Osteocyte (in vitro differentiated cells): Measurements from ENCODE around the gene ELL. TPM values are rescaled to one million over a fixed set of nuclear protein-coding genes. Genes with fewer than 3 reads are reported as not detected.

Source experiments
- DNase-seq: peaks from one replicate; pipeline ENCODE4 v3.0.0; 2021; ENCODE audit warnings: mixed read lengths; ENCODE audit not compliant: unreplicated experiment; ENCODE audit errors: extremely low spot score
- H3K27ac Mint-ChIP-seq: one replicate; pipeline ENCODE4 v1.8.0; 2021; ENCODE audit warnings: mild to moderate bottlenecking, mixed read lengths; ENCODE audit not compliant: unreplicated experiment
- H3K27me3 Mint-ChIP-seq: one replicate; pipeline ENCODE4 v1.8.0; 2021; ENCODE audit warnings: mixed read lengths; ENCODE audit not compliant: unreplicated experiment
- H3K36me3 Mint-ChIP-seq: one replicate; pipeline ENCODE4 v1.8.0; 2021; ENCODE audit warnings: mixed read lengths; ENCODE audit not compliant: unreplicated experiment
- H3K4me1 Mint-ChIP-seq: one replicate; pipeline ENCODE4 v1.8.0; 2021; ENCODE audit warnings: mixed read lengths; ENCODE audit not compliant: unreplicated experiment
- H3K4me3 Mint-ChIP-seq: one replicate; pipeline ENCODE4 v1.8.0; 2021; ENCODE audit warnings: mild to moderate bottlenecking, moderate library complexity, mixed read lengths; ENCODE audit not compliant: unreplicated experiment
- H3K9me3 Mint-ChIP-seq: one replicate; pipeline ENCODE4 v1.8.0; 2021; ENCODE audit warnings: mixed read lengths; ENCODE audit not compliant: unreplicated experiment
- total RNA-seq: library from RNA; stranded (reverse); gene quantifications from 2 replicates; pipeline ENCODE4 v1.2.1, GENCODE V29; 2021
- TF ChIP-seq, protein P1 (sequence below): fragments of 200-600 bp; sonication (generic); IDR thresholded peaks from 2 replicates; pipeline ENCODE4 v1.5.0; 2021; ENCODE audit warnings: antibody characterized with exemption, mild to moderate bottlenecking, moderate library complexity

The ELL gene
- total RNA-seq, 1 donor from 2014 or later: 17.6 TPM

DNA sequence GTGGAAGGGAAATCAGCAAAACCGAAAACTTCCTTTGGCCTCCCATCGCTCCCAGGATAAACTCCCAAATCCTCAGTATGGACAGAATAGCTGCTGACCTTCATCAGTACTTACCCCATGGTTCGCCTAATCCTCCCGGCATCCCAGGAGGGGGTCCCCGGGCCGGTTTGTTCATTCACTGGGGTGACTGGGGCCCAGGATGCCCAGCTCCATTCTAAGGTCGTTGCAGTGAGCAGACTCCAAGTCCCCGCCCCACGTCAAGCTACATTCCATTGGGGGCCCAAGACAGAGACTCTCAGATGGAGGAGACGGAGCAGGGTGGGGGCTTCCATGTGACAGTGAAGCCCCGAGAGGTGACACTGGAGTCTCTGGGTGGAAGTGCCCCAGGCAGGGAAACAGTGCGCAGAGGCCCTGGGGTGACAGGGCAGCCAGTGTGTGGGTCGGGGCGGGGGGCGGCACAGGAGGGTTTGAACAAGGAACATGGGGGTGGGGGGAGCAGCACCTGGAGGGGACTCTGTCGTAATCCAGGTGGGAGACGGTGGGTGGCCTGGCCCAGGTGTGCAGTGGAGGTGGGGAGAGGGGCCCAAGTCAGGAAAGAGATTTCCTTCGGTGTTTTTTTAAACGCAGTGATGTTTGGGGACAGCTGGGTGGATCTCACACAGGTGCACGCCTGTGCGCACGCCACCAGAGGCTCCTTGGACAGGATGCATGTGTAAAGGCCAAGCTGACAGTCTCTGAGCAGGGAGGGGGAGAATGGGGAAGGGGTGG, 97.6 kb downstream of the ELL start:
- DNase-seq: no peak
- TF ChIP-seq, protein P1, sequence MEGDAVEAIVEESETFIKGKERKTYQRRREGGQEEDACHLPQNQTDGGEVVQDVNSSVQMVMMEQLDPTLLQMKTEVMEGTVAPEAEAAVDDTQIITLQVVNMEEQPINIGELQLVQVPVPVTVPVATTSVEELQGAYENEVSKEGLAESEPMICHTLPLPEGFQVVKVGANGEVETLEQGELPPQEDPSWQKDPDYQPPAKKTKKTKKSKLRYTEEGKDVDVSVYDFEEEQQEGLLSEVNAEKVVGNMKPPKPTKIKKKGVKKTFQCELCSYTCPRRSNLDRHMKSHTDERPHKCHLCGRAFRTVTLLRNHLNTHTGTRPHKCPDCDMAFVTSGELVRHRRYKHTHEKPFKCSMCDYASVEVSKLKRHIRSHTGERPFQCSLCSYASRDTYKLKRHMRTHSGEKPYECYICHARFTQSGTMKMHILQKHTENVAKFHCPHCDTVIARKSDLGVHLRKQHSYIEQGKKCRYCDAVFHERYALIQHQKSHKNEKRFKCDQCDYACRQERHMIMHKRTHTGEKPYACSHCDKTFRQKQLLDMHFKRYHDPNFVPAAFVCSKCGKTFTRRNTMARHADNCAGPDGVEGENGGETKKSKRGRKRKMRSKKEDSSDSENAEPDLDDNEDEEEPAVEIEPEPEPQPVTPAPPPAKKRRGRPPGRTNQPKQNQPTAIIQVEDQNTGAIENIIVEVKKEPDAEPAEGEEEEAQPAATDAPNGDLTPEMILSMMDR: no peak
- H3K9me3 Mint-ChIP-seq: no peaks in the 10 kb centered on the region
- H3K36me3 Mint-ChIP-seq: peaks cover 3% of the 10 kb centered on the region
- no peaks in the 10 kb centered on the region for H3K27me3 Mint-ChIP-seq
- no peak overlapping the region for H3K4me3 Mint-ChIP-seq
- no peak overlapping the region for H3K27ac Mint-ChIP-seq
- peaks cover 37% of the 10 kb centered on the region for H3K4me1 Mint-ChIP-seq

DNA sequence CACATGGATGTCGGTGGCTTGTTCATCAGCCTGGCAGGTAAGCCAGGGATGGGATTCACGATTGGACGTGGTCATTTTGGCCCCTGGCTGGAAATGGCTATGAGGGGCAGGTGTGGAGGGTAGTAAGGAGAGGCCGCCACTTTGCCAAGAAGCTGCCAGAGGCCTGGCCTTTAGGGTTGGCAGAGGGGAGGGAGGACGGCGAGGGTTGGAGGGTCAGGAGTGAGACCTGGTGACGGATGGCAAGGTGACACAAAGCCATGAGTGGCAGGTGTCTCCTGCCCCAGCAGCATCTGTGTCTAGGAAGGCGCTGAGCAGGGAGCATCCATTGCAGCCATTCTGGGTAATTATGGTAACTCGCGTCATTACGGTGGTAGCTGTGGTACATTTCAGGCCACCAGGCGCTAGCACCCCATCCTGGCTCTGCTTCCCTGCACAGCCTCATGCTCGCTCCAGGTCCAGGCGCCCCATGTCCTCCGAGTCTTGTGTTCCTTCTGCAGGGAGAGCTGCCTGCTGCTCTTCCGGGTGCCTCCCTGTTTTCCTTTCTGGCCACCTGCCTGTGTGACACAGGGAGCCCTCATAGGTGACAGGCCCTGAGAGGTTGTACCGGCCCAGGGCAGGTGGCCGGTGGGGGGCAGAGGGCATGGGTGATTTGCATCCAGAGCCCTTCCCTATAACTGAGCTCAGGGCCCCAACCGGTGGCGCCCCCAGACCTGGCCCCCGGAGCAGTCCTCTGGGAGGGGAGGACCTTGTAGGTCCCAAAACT, 98.4 kb downstream of the ELL start:
- Mint-ChIP-seq H3K27ac (peak overlapping the region; percentile 34), H3K36me3 (peaks cover 3% of the 10 kb centered on the region), H3K27me3 (no peaks in the 10 kb centered on the region), H3K4me3 (no peak overlapping the region), H3K9me3 (no peaks in the 10 kb centered on the region), H3K4me1 (peaks cover 41% of the 10 kb centered on the region)
- no peak for DNase-seq
- TF ChIP-seq, protein P1: no peak

DNA sequence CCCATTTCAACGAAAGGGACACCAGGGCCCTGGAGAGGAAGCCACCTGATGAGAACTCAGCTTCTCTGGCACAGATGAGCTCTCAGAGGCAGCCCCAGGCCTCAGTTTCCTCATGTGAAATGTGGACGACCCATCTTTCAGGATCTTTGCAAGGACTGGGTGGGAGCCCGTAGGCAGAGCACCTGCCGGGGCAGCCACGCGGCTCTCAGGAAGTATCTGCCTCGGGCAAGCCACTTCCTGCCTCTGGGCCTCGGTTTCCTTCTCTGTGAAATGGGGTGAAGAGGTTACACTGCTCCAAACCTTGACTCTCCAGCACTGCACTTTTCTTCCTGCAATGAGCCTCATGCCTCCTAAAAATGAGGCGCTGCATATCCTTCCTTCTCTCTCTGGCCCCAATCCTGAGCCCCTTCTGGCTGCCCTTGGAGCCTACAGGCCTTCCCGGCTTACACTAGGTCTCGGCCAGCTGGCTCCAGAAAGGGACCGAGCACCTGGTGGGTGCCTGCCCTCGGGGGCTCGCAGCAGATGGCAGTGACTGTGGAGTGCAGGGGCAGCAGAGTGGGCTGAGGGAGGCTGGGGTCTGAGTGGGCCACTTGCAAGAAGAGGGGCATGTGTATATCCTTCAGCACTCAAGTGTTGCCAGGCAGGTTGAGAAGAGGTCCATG, 99.2 kb downstream of the ELL start:
- DNase-seq: no peak
- Mint-ChIP-seq H3K9me3 (no peaks in the 10 kb centered on the region), H3K4me3 (no peak overlapping the region), H3K4me1 (peaks cover 49% of the 10 kb centered on the region), H3K36me3 (peaks cover 3% of the 10 kb centered on the region), H3K27me3 (no peaks in the 10 kb centered on the region), H3K27ac (peak overlapping the region; percentile 10)
- TF ChIP-seq, protein P1: no peak

DNA sequence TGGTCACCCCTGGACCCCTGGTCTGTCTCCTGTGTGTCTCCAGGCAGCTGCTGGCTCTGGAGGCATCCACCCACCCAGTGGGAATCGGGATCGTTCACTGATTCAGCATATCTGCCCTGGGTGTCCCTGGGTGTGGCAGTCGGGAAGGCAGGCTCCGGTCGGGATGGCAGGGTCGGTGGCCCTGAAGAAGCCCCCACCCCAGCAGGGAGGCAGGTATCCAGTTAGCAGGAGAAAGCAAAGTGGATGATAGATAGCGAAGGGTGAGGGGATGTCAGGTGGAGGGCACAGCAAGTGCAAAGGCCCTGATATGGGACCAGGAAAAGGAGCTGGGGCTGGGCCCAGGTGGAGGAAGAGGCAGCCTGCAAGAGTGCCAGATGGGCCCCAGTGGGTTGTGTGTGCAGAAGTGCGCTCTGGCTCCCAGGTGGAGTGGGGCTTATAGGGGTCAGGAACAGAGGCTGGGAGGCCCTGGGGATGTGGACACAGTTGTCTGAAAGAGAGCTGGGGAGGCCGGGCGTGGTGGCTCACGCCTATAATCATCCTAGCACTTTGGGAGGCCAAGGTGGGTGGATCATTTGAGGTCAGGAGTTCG, 100.4 kb downstream of the ELL start:
- Mint-ChIP-seq H3K9me3 (no peaks in the 10 kb centered on the region), H3K27me3 (no peaks in the 10 kb centered on the region), H3K4me1 (peaks cover 56% of the 10 kb centered on the region), H3K36me3 (peaks cover 3% of the 10 kb centered on the region), H3K27ac (peak overlapping the region; percentile 34), H3K4me3 (peak overlapping the region; percentile 81)
- TF ChIP-seq, protein P1: no peak
- DNase-seq: no peak
